Natural killer cell (primary cell): Measurements from ENCODE around the gene FBXO38. TPM values are rescaled to one million over a fixed set of nuclear protein-coding genes. Genes with fewer than 3 reads are reported as not detected.

Experiments
- ATAC-seq, 3 donors: fragments of 150-1000 bp in 2 of 3; fragments of 200-7000 bp in 1 of 3; cut with Tn5 transposase; 1 replicate in 1 of 3; 2 replicates in 2 of 3; pipeline ENCODE4 v1.10.0; 2021; ENCODE audit warnings: mild to moderate bottlenecking in 2 of 3, moderate library complexity in 2 of 3
- DNase-seq, 2 donors: peaks; one replicate each; pipeline versions ENCODE4 v3.0.0 to v3.0.0-alpha.2; 2013 to 2021; ENCODE audit warnings: mixed read lengths in 1 of 2
- H3K27ac ChIP-seq: one replicate; pipeline ENCODE4 v1.5.1; 2013; ENCODE audit warnings: mild to moderate bottlenecking, low read length
- H3K27me3 ChIP-seq: one replicate; pipeline ENCODE4 v1.6.1; 2013; ENCODE audit warnings: low read length; ENCODE audit not compliant: control insufficient read depth, insufficient read depth
- H3K36me3 ChIP-seq: one replicate; pipeline ENCODE4 v1.6.1; 2013; ENCODE audit warnings: low read length; ENCODE audit not compliant: control insufficient read depth, insufficient read depth
- H3K4me1 ChIP-seq: one replicate; pipeline ENCODE4 v1.6.1; 2013; ENCODE audit warnings: low read length; ENCODE audit not compliant: control insufficient read depth, insufficient read depth
- H3K4me3 ChIP-seq: one replicate; pipeline ENCODE4 v1.5.1; 2013; ENCODE audit warnings: low read length
- H3K9me3 ChIP-seq: one replicate; pipeline ENCODE4 v1.6.1; 2013; ENCODE audit warnings: low read length; ENCODE audit not compliant: control insufficient read depth, insufficient read depth
- H3K27ac Mint-ChIP-seq, 2 donors: one replicate each; pipeline ENCODE4 v1.8.0; 2022; ENCODE audit warnings: mild to moderate bottlenecking in 2 of 2, mixed read lengths in 2 of 2, moderate library complexity in 1 of 2
- H3K27me3 Mint-ChIP-seq, 2 donors: one replicate each; pipeline ENCODE4 v1.8.0; 2022; ENCODE audit warnings: low read depth in 2 of 2, mixed read lengths in 2 of 2
- H3K36me3 Mint-ChIP-seq: one replicate; pipeline ENCODE4 v1.8.0; 2022; ENCODE audit warnings: mixed read lengths
- H3K4me1 Mint-ChIP-seq, 2 donors: one replicate each; pipeline ENCODE4 v1.8.0; 2022; ENCODE audit warnings: mixed read lengths in 2 of 2
- H3K4me3 Mint-ChIP-seq: one replicate; pipeline ENCODE4 v1.8.0; 2022; ENCODE audit warnings: mild to moderate bottlenecking, moderate library complexity, mixed read lengths
- H3K9me3 Mint-ChIP-seq, 2 donors: one replicate each; pipeline ENCODE4 v1.8.0; 2022; ENCODE audit warnings: mixed read lengths in 2 of 2
- WGBS: methylation state at CpG from one replicate; pipeline ENCODE4 v1.1.7; 2013; ENCODE audit warnings: missing lambda C conversion rate; ENCODE audit not compliant: insufficient coverage; 5-methylcytosine and 5-hydroxymethylcytosine counted together
- intact Hi-C: fragments of 100-400 bp; cut with micrococcal nuclease; formaldehyde crosslinking; loops from one replicate; pipeline ENCODE4 v1.14.2; 2022
- total RNA-seq, 4 donors: library from RNA; stranded (reverse); fragments of 120-200 nt in 1 of 4; gene quantifications; one replicate each; pipeline versions ENCODE4 v1.2.3 to v1.2.4, GENCODE V29; 2013 to 2022
- TF ChIP-seq, protein P1 (sequence below): fragments of 200-600 bp; IDR thresholded peaks from one replicate; pipeline ENCODE4 v1.8.0; 2022; ENCODE audit warnings: antibody characterized with exemption

FBXO38 gene
- total RNA-seq, 3 donors from 2014 or later (not counting 1 experiment from before 2014, with no cell fraction given) = 55.2 to 76.6 (median 65.1) TPM

- no peaks in the 10 kb centered on the region for H3K36me3 ChIP-seq
- Mint-ChIP-seq H3K9me3 (no peaks in the 10 kb centered on the region), H3K4me1 (no peaks in the 10 kb centered on the region), H3K36me3 (no peaks in the 10 kb centered on the region), H3K27ac (no peak overlapping the region), H3K27me3 (peaks cover 3 to 10% of the 10 kb centered on the region in 2 donors), H3K4me3 (no peak overlapping the region)
- no peak overlapping the region for H3K4me3 ChIP-seq
- no peaks in the 10 kb centered on the region for H3K9me3 ChIP-seq
- H3K27ac ChIP-seq = no peak overlapping the region
- DNase-seq (no peak), ATAC-seq (no peak)
- WGBS = 100% methylated on average over 1 of the region's 2 CpGs
- H3K27me3 ChIP-seq = no peaks in the 10 kb centered on the region
- no peaks in the 10 kb centered on the region for H3K4me1 ChIP-seq
- intact Hi-C loops = no loop called here
- TF ChIP-seq, protein P1, sequence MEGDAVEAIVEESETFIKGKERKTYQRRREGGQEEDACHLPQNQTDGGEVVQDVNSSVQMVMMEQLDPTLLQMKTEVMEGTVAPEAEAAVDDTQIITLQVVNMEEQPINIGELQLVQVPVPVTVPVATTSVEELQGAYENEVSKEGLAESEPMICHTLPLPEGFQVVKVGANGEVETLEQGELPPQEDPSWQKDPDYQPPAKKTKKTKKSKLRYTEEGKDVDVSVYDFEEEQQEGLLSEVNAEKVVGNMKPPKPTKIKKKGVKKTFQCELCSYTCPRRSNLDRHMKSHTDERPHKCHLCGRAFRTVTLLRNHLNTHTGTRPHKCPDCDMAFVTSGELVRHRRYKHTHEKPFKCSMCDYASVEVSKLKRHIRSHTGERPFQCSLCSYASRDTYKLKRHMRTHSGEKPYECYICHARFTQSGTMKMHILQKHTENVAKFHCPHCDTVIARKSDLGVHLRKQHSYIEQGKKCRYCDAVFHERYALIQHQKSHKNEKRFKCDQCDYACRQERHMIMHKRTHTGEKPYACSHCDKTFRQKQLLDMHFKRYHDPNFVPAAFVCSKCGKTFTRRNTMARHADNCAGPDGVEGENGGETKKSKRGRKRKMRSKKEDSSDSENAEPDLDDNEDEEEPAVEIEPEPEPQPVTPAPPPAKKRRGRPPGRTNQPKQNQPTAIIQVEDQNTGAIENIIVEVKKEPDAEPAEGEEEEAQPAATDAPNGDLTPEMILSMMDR = no peak
Observed at GRCh38 chr5:148471379-148471778, 87.6 kb downstream of the FBXO38 start.

DNA sequence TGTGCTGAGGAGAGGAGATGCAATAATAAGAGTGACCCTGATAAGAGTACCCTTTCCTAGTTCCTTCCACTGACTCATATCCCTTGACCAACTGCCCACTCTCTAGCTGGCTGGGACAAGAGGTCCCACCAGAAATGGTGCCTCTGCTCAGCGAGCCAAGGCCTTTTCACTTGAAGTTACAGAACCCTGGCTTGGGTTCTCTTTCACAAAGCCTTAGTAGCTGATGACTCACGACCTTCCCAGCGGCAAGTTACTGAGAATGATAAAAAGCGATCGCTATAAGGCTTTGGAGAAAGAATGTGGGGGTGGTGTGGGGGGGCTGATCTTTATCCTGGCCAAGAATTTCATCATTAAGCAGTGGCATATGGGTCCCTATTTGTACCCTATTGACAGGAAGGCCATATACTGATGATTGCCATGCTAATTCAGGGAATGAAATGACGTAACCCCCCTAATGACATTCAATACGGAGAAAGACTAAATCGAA lies 90.3 kb downstream of the FBXO38 start:
- Mint-ChIP-seq H3K4me3 (no peak overlapping the region), H3K9me3 (no peaks in the 10 kb centered on the region), H3K27me3 (peaks cover 16 to 30% of the 10 kb centered on the region in 2 donors), H3K27ac (no peak overlapping the region), H3K4me1 (no peaks in the 10 kb centered on the region), H3K36me3 (no peaks in the 10 kb centered on the region)
- TF ChIP-seq, protein P1 = no peak
- no peaks in the 10 kb centered on the region for H3K9me3 ChIP-seq
- no peak overlapping the region for H3K27ac ChIP-seq
- intact Hi-C loops = no loop called here
- H3K36me3 ChIP-seq = no peaks in the 10 kb centered on the region
- DNase-seq (no peak), ATAC-seq (no peak)
- 91% methylated on average over 8 of the region's 8 CpGs for WGBS
- H3K4me1 ChIP-seq = no peaks in the 10 kb centered on the region
- no peak overlapping the region for H3K4me3 ChIP-seq
- H3K27me3 ChIP-seq = no peaks in the 10 kb centered on the region

- TF ChIP-seq, protein P1 = no peak
- Histone ChIP-seq H3K27me3 (no peaks in the 10 kb centered on the region), H3K4me1 (no peaks in the 10 kb centered on the region), H3K27ac (no peak overlapping the region), H3K9me3 (no peaks in the 10 kb centered on the region), H3K4me3 (no peak overlapping the region), H3K36me3 (no peaks in the 10 kb centered on the region)
- ATAC-seq (no peak), DNase-seq (no peak)
- Mint-ChIP-seq H3K27ac (no peak overlapping the region), H3K4me3 (no peak overlapping the region), H3K27me3 (peaks cover 16 to 33% of the 10 kb centered on the region in 2 donors), H3K36me3 (no peaks in the 10 kb centered on the region), H3K9me3 (no peaks in the 10 kb centered on the region), H3K4me1 (no peaks in the 10 kb centered on the region)
- 57% methylated on average over 3 of the region's 3 CpGs for WGBS
- intact Hi-C loops = no loop called here
Observed at GRCh38 chr5:148476302-148476701, 92.5 kb downstream of the FBXO38 start.

DNA sequence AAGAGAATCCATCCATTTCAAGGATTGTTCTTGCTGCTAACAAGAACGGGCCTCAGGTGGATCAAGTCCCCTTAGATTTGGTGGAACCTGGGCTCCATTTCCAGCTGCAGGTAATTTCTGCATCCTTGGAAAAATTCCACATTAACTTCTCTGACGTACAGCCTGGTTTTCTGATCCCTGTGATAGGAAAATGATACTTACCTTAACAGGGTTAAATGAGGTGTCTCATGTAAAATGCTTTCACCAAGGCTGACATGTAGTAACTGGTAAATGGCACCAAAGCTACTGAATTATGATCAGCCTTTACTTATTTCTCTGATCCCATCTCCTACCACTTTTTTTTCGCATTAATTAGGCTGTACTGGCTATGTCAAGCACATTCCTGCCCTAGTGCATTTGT lies 93.7 kb downstream of the FBXO38 start:
- no peaks in the 10 kb centered on the region for H3K27me3 ChIP-seq
- H3K9me3 Mint-ChIP-seq = no peaks in the 10 kb centered on the region
- no peak overlapping the region for H3K4me3 ChIP-seq
- no peaks in the 10 kb centered on the region for H3K9me3 ChIP-seq
- H3K4me3 Mint-ChIP-seq = no peak overlapping the region
- intact Hi-C loops = no loop called here
- no peaks in the 10 kb centered on the region for H3K36me3 Mint-ChIP-seq
- H3K36me3 ChIP-seq = no peaks in the 10 kb centered on the region
- ATAC-seq (no peak), DNase-seq (no peak)
- 86% methylated on average over 3 of the region's 3 CpGs for WGBS
- peaks cover 2 to 4% of the 10 kb centered on the region in 2 donors for H3K4me1 Mint-ChIP-seq
- TF ChIP-seq, protein P1 = no peak
- peaks cover 20 to 45% of the 10 kb centered on the region in 2 donors for H3K27me3 Mint-ChIP-seq
- H3K4me1 ChIP-seq = no peaks in the 10 kb centered on the region
- H3K27ac Mint-ChIP-seq = no peak overlapping the region
- no peak overlapping the region for H3K27ac ChIP-seq
